Stomach (tissue), 4 donors: ENCODE data around the gene VWF.

Experiments
- POLR2A ChIP-seq, 4 donors: fragments of 450-650 bp; IDR thresholded peaks; one replicate each; pipeline ENCODE4 v1.6.1; 2016; ENCODE audit warnings: antibody characterized with exemption in 4 of 4, control low read depth in 2 of 4, mild to moderate bottlenecking in 1 of 4, moderate library complexity in 1 of 4
- TF ChIP-seq, protein P1 (sequence below), 7 experiments: fragments of 450-650 bp in 4 of 7; fragments of 200-600 bp in 3 of 7; sonication (generic) in 3 of 7; IDR thresholded peaks; one replicate each; pipeline ENCODE4 v1.5.1; 2016 to 2019; ENCODE audit warnings: antibody characterized with exemption in 7 of 7, control low read depth in 2 of 7, mild to moderate bottlenecking in 1 of 7

DNA sequence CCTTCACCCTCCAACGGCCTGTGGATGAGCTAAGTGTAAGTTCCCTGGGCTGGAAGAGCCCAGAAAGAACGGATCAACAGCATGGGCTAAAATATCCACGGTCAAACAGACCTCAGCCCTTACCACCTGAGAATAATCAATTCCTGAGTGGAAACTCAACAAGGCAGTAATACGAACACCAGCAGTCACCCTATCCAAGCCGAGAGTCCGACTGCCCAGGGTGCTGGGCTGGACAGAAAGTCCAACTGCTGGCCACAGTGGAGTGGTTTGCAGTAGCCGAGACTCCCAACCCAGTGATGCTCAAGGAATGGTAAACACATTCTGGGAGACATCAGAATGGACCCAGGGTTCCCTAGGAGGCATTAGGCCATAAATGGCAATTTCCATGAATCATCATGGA, 216.2 kb downstream of the VWF start:
- TF ChIP-seq POLR2A (IDR thresholded peaks at IDR 0.05), result no peak
- TF ChIP-seq, protein P1, sequence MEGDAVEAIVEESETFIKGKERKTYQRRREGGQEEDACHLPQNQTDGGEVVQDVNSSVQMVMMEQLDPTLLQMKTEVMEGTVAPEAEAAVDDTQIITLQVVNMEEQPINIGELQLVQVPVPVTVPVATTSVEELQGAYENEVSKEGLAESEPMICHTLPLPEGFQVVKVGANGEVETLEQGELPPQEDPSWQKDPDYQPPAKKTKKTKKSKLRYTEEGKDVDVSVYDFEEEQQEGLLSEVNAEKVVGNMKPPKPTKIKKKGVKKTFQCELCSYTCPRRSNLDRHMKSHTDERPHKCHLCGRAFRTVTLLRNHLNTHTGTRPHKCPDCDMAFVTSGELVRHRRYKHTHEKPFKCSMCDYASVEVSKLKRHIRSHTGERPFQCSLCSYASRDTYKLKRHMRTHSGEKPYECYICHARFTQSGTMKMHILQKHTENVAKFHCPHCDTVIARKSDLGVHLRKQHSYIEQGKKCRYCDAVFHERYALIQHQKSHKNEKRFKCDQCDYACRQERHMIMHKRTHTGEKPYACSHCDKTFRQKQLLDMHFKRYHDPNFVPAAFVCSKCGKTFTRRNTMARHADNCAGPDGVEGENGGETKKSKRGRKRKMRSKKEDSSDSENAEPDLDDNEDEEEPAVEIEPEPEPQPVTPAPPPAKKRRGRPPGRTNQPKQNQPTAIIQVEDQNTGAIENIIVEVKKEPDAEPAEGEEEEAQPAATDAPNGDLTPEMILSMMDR (IDR thresholded peaks at IDR 0.05), result no peak
